H9 (cell line): Measurements from ENCODE around the gene LYVE1. TPM values are rescaled to one million over a fixed set of nuclear protein-coding genes. Genes with fewer than 3 reads are reported as not detected.
A peak's percentile ranks its signal among the peaks of the same experiment; 100 is the strongest.

Source experiments
- DNase-seq: peaks from one replicate; pipeline ENCODE4 v3.0.0-alpha.2; 2017
- H2AFZ ChIP-seq: one replicate; pipeline ENCODE4 v1.6.1; 2013; ENCODE audit warnings: mild to moderate bottlenecking, low read length, control low read depth, moderate library complexity
- H2AK5ac ChIP-seq: 2 replicates; pipeline ENCODE4 v1.6.1; 2013; ENCODE audit warnings: low read length, control low read depth, mixed read lengths; ENCODE audit not compliant: insufficient read length
- H2BK120ac ChIP-seq: one replicate; pipeline ENCODE4 v1.6.1; 2013; ENCODE audit warnings: low read depth, mild to moderate bottlenecking, low read length, control low read depth, inconsistent platforms; ENCODE audit not compliant: poor library complexity, severe bottlenecking
- H2BK12ac ChIP-seq: 2 replicates; pipeline ENCODE4 v1.6.1; 2013; ENCODE audit warnings: low read length, control low read depth, mixed read lengths, low read depth; ENCODE audit not compliant: insufficient read length
- H2BK15ac ChIP-seq: 2 replicates; pipeline ENCODE4 v1.6.1; 2013; ENCODE audit warnings: low read depth, low read length, control low read depth
- H2BK20ac ChIP-seq: one replicate; pipeline ENCODE4 v1.6.1; 2013; ENCODE audit warnings: low read depth, mild to moderate bottlenecking, low read length, control low read depth, inconsistent platforms; ENCODE audit not compliant: poor library complexity, severe bottlenecking
- H2BK5ac ChIP-seq: 2 replicates; pipeline ENCODE4 v1.6.1; 2013; ENCODE audit warnings: low read length, control low read depth, mixed read lengths; ENCODE audit not compliant: insufficient read length
- H3K14ac ChIP-seq: 2 replicates; pipeline ENCODE4 v1.6.1; 2013; ENCODE audit warnings: low read length, control low read depth; ENCODE audit not compliant: insufficient read depth
- H3K18ac ChIP-seq: 2 replicates; pipeline ENCODE4 v1.6.1; 2013; ENCODE audit warnings: low read depth, mild to moderate bottlenecking, mixed read lengths, low read length, control low read depth; ENCODE audit not compliant: insufficient read length
- H3K23ac ChIP-seq: 2 replicates; pipeline ENCODE4 v1.6.1; 2013; ENCODE audit warnings: low read length, control low read depth, mixed read lengths, low read depth; ENCODE audit not compliant: insufficient read length
- H3K23me2 ChIP-seq: 2 replicates; pipeline ENCODE4 v1.6.1; 2013; ENCODE audit warnings: low read depth, mild to moderate bottlenecking, mixed read lengths, low read length, control low read depth; ENCODE audit not compliant: insufficient read length, poor library complexity, severe bottlenecking
- H3K27ac ChIP-seq: 2 replicates; pipeline ENCODE4 v1.5.1; 2013; ENCODE audit warnings: low read length, control low read depth, mixed read lengths, low read depth; ENCODE audit not compliant: insufficient read length
- H3K27me3 ChIP-seq: 2 replicates; pipeline ENCODE4 v1.6.1; 2013; ENCODE audit warnings: low read length, control low read depth, inconsistent platforms; ENCODE audit not compliant: insufficient read depth
- H3K4ac ChIP-seq: 2 replicates; pipeline ENCODE4 v1.6.1; 2013; ENCODE audit warnings: low read depth, mild to moderate bottlenecking, control low read depth, inconsistent platforms, low read length, moderate library complexity
- H3K4me1 ChIP-seq: 2 replicates; pipeline ENCODE4 v1.6.1; 2013; ENCODE audit warnings: low read length, control low read depth, inconsistent platforms; ENCODE audit not compliant: insufficient read depth
- H3K4me2 ChIP-seq: 2 replicates; pipeline ENCODE4 v1.6.1; 2013; ENCODE audit warnings: low read length, control low read depth, mixed read lengths; ENCODE audit not compliant: insufficient read length, insufficient read depth
- H3K56ac ChIP-seq: 2 replicates; pipeline ENCODE4 v1.6.1; 2013; ENCODE audit warnings: low read depth, mild to moderate bottlenecking, mixed read lengths, low read length, control low read depth; ENCODE audit not compliant: insufficient read length
- H3K79me1 ChIP-seq: 2 replicates; pipeline ENCODE4 v1.6.1; 2013; ENCODE audit warnings: low read depth, mild to moderate bottlenecking, moderate library complexity, low read length, control low read depth, inconsistent platforms; ENCODE audit not compliant: insufficient read depth, poor library complexity, severe bottlenecking
- H3K79me2 ChIP-seq: 2 replicates; pipeline ENCODE4 v1.6.1; 2013; ENCODE audit warnings: low read length, control low read depth, inconsistent platforms; ENCODE audit not compliant: insufficient read depth
- H3K9ac ChIP-seq: 2 replicates; pipeline ENCODE4 v1.6.1; 2013; ENCODE audit warnings: low read length, control low read depth, mixed read lengths; ENCODE audit not compliant: insufficient read length; ENCODE audit errors: extremely low read depth
- H3K9me3 ChIP-seq: one replicate; pipeline ENCODE4 v1.6.1; 2013; ENCODE audit warnings: low read depth, low read length, inconsistent platforms; ENCODE audit not compliant: control insufficient read depth
- H3T11ph ChIP-seq: one replicate; pipeline ENCODE4 v1.6.1; 2013; ENCODE audit warnings: mild to moderate bottlenecking, low read length, control low read depth, inconsistent platforms
- H4K20me1 ChIP-seq: one replicate; pipeline ENCODE4 v1.6.1; 2013; ENCODE audit not compliant: control insufficient read depth, insufficient read length, insufficient read depth
- H4K5ac ChIP-seq: 2 replicates; pipeline ENCODE4 v1.6.1; 2013; ENCODE audit warnings: low read depth, mild to moderate bottlenecking, mixed read lengths, low read length, control low read depth; ENCODE audit not compliant: insufficient read length
- H4K8ac ChIP-seq: replicated peaks from 2 replicates; pipeline ENCODE4 v1.6.1; 2013; ENCODE audit warnings: low read length, control low read depth, mixed read lengths, low read depth; ENCODE audit not compliant: insufficient read length
- H4K91ac ChIP-seq: 2 replicates; pipeline ENCODE4 v1.6.1; 2013; ENCODE audit warnings: low read depth, mild to moderate bottlenecking, moderate library complexity, mixed read lengths, low read length, control low read depth; ENCODE audit not compliant: insufficient read length
- H3K27ac Mint-ChIP-seq, 3 experiments: 2 replicates in 2 of 3; 3 replicates in 1 of 3; pipeline ENCODE4 v1.8.0; 2020 to 2021; ENCODE audit warnings: mixed read lengths in 3 of 3, mild to moderate bottlenecking in 1 of 3, moderate library complexity in 1 of 3
- H3K27me3 Mint-ChIP-seq: 2 replicates; pipeline ENCODE4 v1.8.0; 2021; ENCODE audit warnings: low read depth, mild to moderate bottlenecking, moderate library complexity, mixed read lengths
- H3K36me3 Mint-ChIP-seq, 3 experiments: 2 replicates in 2 of 3; 3 replicates in 1 of 3; pipeline ENCODE4 v1.8.0; 2020 to 2021; ENCODE audit warnings: low read depth in 3 of 3, mixed read lengths in 3 of 3; ENCODE audit not compliant: insufficient read depth in 1 of 3
- H3K4me1 Mint-ChIP-seq, 2 experiments: 2 replicates each; pipeline ENCODE4 v1.8.0; 2020; ENCODE audit warnings: mixed read lengths in 2 of 2
- H3K4me3 Mint-ChIP-seq, 2 experiments: 2 replicates in 1 of 2; 3 replicates in 1 of 2; pipeline ENCODE4 v1.8.0; 2020 to 2021; ENCODE audit warnings: mild to moderate bottlenecking in 2 of 2, mixed read lengths in 2 of 2, moderate library complexity in 1 of 2
- H3K9me3 Mint-ChIP-seq, 2 experiments: 2 replicates in 1 of 2; 3 replicates in 1 of 2; pipeline ENCODE4 v1.8.0; 2020; ENCODE audit warnings: mild to moderate bottlenecking in 2 of 2, mixed read lengths in 2 of 2, moderate library complexity in 1 of 2
- CTCF ChIP-seq: fragments of 200-600 bp; sonication (generic); conservative IDR thresholded peaks from 3 replicates; pipeline ENCODE4 v1.8.0; 2021; ENCODE audit warnings: antibody characterized with exemption, mild to moderate bottlenecking
- WGBS: extraction: QIAGEN DNeasy Blood & Tissue Kit; methylation state at CpG from one replicate; pipeline ENCODE4 v1.1.7; 2013; ENCODE audit warnings: missing lambda C conversion rate, low lambda C conversion rate, mixed read lengths; ENCODE audit not compliant: insufficient read length; ENCODE audit errors: extremely low coverage; 5-methylcytosine and 5-hydroxymethylcytosine counted together
- total RNA-seq: library from RNA; stranded (reverse); gene quantifications from 2 replicates; pipeline ENCODE4 v1.2.1, GENCODE V29; 2021

LYVE1 gene
- total RNA-seq, 1 experiment from 2014 or later, result not detected

- Histone ChIP-seq H3K79me2 (no peaks in the 10 kb centered on the region), H3K14ac (no peak overlapping the region; the same call in 1 of the 2 replicates), H2BK5ac (no peak overlapping the region), H3T11ph (no peak overlapping the region), H3K4me1 (peaks cover 7% of the 10 kb centered on the region; the same call in 1 of the 2 replicates), H3K4me2 (no peak overlapping the region), H3K27ac (no peak overlapping the region), H3K56ac (no peak overlapping the region), H4K91ac (peak overlapping the region; percentile 21), H3K9ac (no peak overlapping the region), H2BK20ac (no peak overlapping the region), H3K23me2 (no peaks in the 10 kb centered on the region), H3K23ac (no peak overlapping the region), H3K9me3 (no peaks in the 10 kb centered on the region), H2BK12ac (no peak overlapping the region), H3K27me3 (no peaks in the 10 kb centered on the region), H2BK15ac (no peak overlapping the region), H3K4ac (no peak overlapping the region), H3K79me1 (no peaks in the 10 kb centered on the region), H2BK120ac (no peak overlapping the region), H2AK5ac (no peak overlapping the region), H4K20me1 (no peaks in the 10 kb centered on the region), H4K5ac (no peak overlapping the region), H4K8ac (no peak overlapping the region), H3K18ac (no peak overlapping the region), H2AFZ (no peak overlapping the region)
- no CpG with 5 or more reads among the region's 6 CpGs for WGBS
- no peak for TF ChIP-seq CTCF
- no peaks in the 10 kb centered on the region for H3K36me3 Mint-ChIP-seq
- no peaks in the 10 kb centered on the region for H3K27me3 Mint-ChIP-seq
- no peaks in the 10 kb centered on the region for H3K9me3 Mint-ChIP-seq
- no peak for DNase-seq
- H3K4me1 Mint-ChIP-seq, result peaks cover 12 to 17% of the 10 kb centered on the region in 2 experiments
- H3K27ac Mint-ChIP-seq, result no peak overlapping the region
- no peak overlapping the region for H3K4me3 Mint-ChIP-seq
Observed at GRCh38 chr11:10601837-10602236, 33.4 kb upstream of the LYVE1 start.
